Measurements from ENCODE around the gene YPEL3. TPM values are rescaled to one million over a fixed set of nuclear protein-coding genes. Genes with fewer than 3 reads are reported as not detected.

YPEL3 gene
- total RNA-seq, 1 donor from 2014 or later, result 9.6 TPM

DNA sequence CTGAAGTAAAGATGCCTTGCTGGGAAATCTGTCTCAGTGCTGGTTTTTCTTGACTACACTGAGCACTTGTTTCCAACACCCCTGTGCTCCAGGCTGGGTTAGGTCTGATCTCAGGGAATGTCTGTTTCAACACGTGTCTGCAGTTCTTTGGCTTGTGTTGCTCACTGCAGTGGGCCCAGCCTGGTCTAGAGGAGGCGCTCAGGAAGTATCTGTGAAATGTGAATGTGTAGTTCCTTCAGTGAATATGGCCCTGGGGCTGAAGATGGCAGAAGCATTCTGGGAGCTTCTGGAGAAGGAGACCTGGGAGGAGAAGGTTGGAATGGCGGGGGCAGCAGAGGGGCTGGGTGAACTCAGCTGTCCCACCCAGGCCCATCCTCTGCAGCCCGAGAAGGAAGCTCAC is 8.1 kb upstream of the YPEL3 start:
- H3K27ac Mint-ChIP-seq (ENCODE audit: unreplicated experiment), result peak overlapping the region; percentile 30

DNA sequence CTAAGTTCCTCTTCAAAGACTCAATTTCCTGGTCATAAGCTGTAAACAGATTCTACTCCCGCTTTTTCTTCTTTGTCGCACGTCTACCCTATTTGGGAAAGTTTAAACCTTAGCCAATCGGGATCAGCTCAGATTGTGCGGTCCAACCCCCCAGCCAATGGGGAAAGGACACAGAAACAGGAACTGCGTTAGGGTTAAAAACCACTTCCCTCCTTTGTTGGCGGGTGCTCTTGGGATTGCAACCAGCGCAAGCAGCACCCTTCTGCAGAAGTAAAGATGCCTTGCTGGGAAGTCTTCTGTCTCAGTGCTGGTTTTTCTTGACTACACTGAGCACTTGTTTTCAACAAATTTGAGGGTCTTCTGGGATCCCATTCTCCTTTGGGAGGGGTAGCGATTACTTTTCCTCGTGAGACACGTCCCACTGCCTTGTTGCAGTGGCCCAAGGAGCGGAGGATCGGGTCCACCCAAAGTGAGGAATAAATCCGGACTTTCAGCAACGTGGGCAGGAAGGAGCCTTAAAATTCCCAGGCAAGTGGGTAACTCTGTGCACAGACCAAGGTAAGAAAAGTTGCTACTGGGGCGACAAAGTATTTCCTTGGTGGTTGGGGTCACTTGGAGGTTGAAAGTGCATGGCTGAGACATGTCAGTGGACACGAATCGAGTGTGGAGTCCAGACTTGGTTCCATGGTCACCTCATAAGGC is 1.0 kb upstream of the YPEL3 start:
- Mint-ChIP-seq H3K27ac (ENCODE audit: unreplicated experiment) (peak overlapping the region; percentile 92), H3K4me3 (peak overlapping the region; percentile 78), H3K27me3 (ENCODE audit: low read depth) (no peaks in the 10 kb centered on the region), H3K9me3 (no peaks in the 10 kb centered on the region), H3K36me3 (ENCODE audit: low read depth) (peaks cover 9% of the 10 kb centered on the region), H3K4me1 (peaks cover 47% of the 10 kb centered on the region)
- no peak for TF ChIP-seq CTCF (conservative IDR thresholded peaks at IDR 0.05)
- DNase-seq (ENCODE audit: low read depth, low spot score), result no peak

More for the DNA sequence above, 8.1 kb upstream of the YPEL3 start:
- Mint-ChIP-seq H3K9me3 (no peaks in the 10 kb centered on the region), H3K27me3 (ENCODE audit: low read depth) (no peaks in the 10 kb centered on the region), H3K36me3 (ENCODE audit: low read depth) (peaks cover 4% of the 10 kb centered on the region), H3K4me1 (peaks cover 5% of the 10 kb centered on the region), H3K4me3 (no peak overlapping the region)
- TF ChIP-seq CTCF (conservative IDR thresholded peaks at IDR 0.05), result no peak
- DNase-seq (ENCODE audit: low read depth, low spot score), result no peak

DNA sequence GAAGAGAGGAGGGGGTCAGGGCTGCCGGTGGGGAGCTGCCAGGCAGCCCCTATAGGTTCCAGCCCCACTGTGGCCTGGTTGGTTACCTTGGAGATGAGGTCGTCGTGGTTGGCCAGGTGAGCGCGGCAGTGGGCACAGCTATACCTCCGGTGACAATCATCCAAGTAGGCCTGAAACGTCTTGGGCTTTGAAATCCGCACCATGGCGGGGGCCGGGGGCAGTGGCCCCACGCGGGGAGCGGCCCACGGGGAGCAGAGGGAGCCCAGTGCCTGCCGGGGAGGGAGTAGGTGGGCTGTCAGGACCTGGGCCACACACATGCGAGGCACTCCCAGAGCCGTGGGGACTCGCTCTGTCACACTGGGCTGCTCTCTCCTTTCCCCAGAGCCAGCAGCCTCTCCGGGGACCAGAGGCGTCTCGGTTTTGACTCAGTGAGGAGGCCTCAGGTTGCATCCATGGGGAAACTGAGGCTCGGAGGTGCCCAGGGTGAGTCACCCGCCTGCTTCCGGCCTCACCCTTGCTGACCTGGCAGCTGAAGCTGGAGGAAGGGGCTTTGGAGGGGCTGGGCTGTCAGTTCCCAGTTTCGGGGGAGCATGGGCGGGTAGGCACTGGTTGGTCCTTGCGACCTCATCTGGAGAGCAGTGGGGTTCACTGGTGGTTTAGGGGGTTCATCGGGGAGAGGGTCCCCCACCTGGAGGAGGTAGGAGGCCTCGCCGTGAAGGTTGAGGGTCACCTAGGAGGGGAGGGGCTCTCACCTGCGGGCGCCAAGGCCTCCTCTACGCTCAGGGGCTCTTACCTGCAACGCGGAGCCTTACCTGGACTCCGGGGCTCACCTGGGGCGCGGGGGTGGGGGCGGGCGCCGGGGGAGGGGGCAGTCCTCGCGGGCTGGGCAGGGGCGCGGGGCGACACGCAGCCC is 591 bp downstream of the YPEL3 start:
- H3K4me1 Mint-ChIP-seq, result peaks cover 48% of the 10 kb centered on the region
- H3K36me3 Mint-ChIP-seq (ENCODE audit: low read depth), result peaks cover 9% of the 10 kb centered on the region
- H3K9me3 Mint-ChIP-seq, result no peaks in the 10 kb centered on the region
- H3K27me3 Mint-ChIP-seq (ENCODE audit: low read depth), result no peaks in the 10 kb centered on the region
- no peak for TF ChIP-seq CTCF (conservative IDR thresholded peaks at IDR 0.05)
- H3K4me3 Mint-ChIP-seq, result peak overlapping the region; percentile 78
- no peak for DNase-seq (ENCODE audit: low read depth, low spot score)
- no peak overlapping the region for H3K27ac Mint-ChIP-seq (ENCODE audit: unreplicated experiment)

GRCh38 chr16:30094541-30095165 is 1.4 kb downstream of the YPEL3 start:
- TF ChIP-seq CTCF (conservative IDR thresholded peaks at IDR 0.05), result no peak
- Mint-ChIP-seq H3K36me3 (ENCODE audit: low read depth) (peaks cover 9% of the 10 kb centered on the region), H3K4me3 (peak overlapping the region; percentile 78), H3K4me1 (peaks cover 53% of the 10 kb centered on the region), H3K27me3 (ENCODE audit: low read depth) (peaks cover 2% of the 10 kb centered on the region), H3K27ac (ENCODE audit: unreplicated experiment) (peak overlapping the region; percentile 86), H3K9me3 (no peaks in the 10 kb centered on the region)
- DNase-seq (ENCODE audit: low read depth, low spot score), result peak; percentile 41

DNA sequence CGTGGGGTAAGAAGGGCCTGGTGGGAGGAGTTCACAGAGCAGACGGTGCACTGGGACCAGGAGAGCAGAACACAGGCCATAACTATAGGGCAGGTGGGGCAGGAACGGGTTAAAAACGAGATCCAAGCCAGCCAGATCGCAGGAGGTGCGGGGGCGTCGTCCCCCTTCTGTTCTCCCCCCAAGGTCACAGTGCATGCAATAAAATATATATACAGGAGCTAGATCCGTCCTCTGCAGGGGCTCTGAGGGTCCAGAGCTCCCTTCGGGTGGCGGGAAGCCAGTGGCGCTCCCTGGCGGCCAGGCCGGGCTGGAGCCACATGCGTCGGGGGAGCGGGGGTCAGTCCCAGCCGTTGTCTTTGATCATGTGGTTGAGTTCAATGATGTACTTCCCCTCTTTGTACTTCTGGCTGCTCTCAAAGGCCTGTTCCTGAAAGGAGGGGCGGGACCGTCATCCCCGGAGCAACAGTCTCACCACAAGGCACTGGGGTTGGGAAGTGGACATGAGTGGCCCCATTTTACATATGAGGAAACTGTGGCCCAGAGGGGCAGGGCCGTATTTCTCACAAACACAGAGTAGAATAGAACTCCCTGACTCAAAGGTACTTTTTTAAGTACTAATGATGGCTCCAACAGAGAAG is 3.5 kb downstream of the YPEL3 start:
- Mint-ChIP-seq H3K9me3 (no peaks in the 10 kb centered on the region), H3K27me3 (ENCODE audit: low read depth) (peaks cover 2% of the 10 kb centered on the region), H3K4me1 (peaks cover 42% of the 10 kb centered on the region), H3K27ac (ENCODE audit: unreplicated experiment) (peak overlapping the region; percentile 95), H3K4me3 (peak overlapping the region; percentile 84), H3K36me3 (ENCODE audit: low read depth) (peaks cover 6% of the 10 kb centered on the region)
- peak; percentile 64 for TF ChIP-seq CTCF (conservative IDR thresholded peaks at IDR 0.05)
- DNase-seq (ENCODE audit: low read depth, low spot score), result peak; percentile 76
